HG03442 (cell line): ENCODE measurements around the gene VAV2.

Experiments
- ATAC-seq: cut with Tn5 transposase; IDR thresholded peaks from one replicate; pipeline ENCODE4 v1.9.1; 2021; ENCODE audit warnings: mild to moderate bottlenecking, moderate library complexity; ENCODE audit not compliant: unreplicated experiment

Gene VAV2

GRCh38 chr9:133826289-133827085 lies 165.6 kb downstream of the VAV2 start:
- no peak for ATAC-seq

- no peak for ATAC-seq
These were observed 166.4 kb downstream of the VAV2 start for GRCh38 chr9:133825555-133826218.

- ATAC-seq: no peak
These were observed 167.3 kb downstream of the VAV2 start for GRCh38 chr9:133824802-133825186.

GRCh38 chr9:133824106-133824801 lies 167.9 kb downstream of the VAV2 start:
- no peak for ATAC-seq

- no peak for ATAC-seq
These were observed 168.7 kb downstream of the VAV2 start for GRCh38 chr9:133823189-133824105.

GRCh38 chr9:133822430-133823065 lies 169.6 kb downstream of the VAV2 start:
- no peak for ATAC-seq

GRCh38 chr9:133821601-133822429 lies 170.3 kb downstream of the VAV2 start:
- no peak for ATAC-seq

GRCh38 chr9:133819923-133820322 lies 172.2 kb downstream of the VAV2 start:
- ATAC-seq: no peak

GRCh38 chr9:133818444-133818843 lies 173.7 kb downstream of the VAV2 start:
- no peak for ATAC-seq

GRCh38 chr9:133815781-133816180 lies 176.3 kb downstream of the VAV2 start:
- ATAC-seq: no peak

GRCh38 chr9:133814586-133815208 lies 177.4 kb downstream of the VAV2 start:
- no peak for ATAC-seq

- no peak for ATAC-seq
These were observed 178.2 kb downstream of the VAV2 start for GRCh38 chr9:133813749-133814585.

- ATAC-seq: no peak
These were observed 179.0 kb downstream of the VAV2 start for GRCh38 chr9:133812941-133813748.

- no peak for ATAC-seq
These were observed 179.9 kb downstream of the VAV2 start for GRCh38 chr9:133812077-133812868.

- no peak for ATAC-seq
These were observed 180.7 kb downstream of the VAV2 start for GRCh38 chr9:133811471-133811870.

- ATAC-seq: no peak
These were observed 181.4 kb downstream of the VAV2 start for GRCh38 chr9:133810556-133811195.
